Cardiac atrium fibroblast (primary cell): Measurements from ENCODE around the gene SLC6A9. TPM values are rescaled to one million over a fixed set of nuclear protein-coding genes. Genes with fewer than 3 reads are reported as not detected.

Experiments
- total RNA-seq: library from RNA; depleted of rRNA; stranded (reverse); fragments of >200 nt; gene quantifications from 2 replicates; pipeline ENCODE4 v1.2.3, GENCODE V29; 2015

SLC6A9 gene
- 9.0 and 21.7 TPM in 2 replicates for total RNA-seq

GRCh38 chr1:44031252-44032169, at the start of gene SLC6A9:
SLC6A9 (minus strand) TSS chr1:44031462; CDS start chr1:44024277, 7,185 bp downstream.

GRCh38 chr1:43991476-43992231, 39.6 kb downstream of the SLC6A9 start, which contains the start of gene CCDC24:
CCDC24 (plus strand) TSS chr1:43991599; CDS start chr1:43991879, 280 bp downstream.

GRCh38 chr1:43978551-43979260, 52.6 kb downstream of the SLC6A9 start, which contains the start of gene B4GALT2:
B4GALT2 (plus strand) TSS chr1:43979210; CDS start chr1:43981161, 1,951 bp downstream.

GRCh38 chr1:43974443-43975248, 56.6 kb downstream of the SLC6A9 start, which contains the start of gene ATP6V0B:
ATP6V0B (plus strand) TSS chr1:43974960; CDS start chr1:43975041, 81 bp downstream.

GRCh38 chr1:43969746-43970466, 61.4 kb downstream of the SLC6A9 start, which contains the start of gene DPH2:
DPH2 (plus strand) TSS chr1:43970010; CDS start chr1:43970176, 166 bp downstream.

Other genes with a start within 250 kb of the SLC6A9 start
- not detected in 2 replicates for gene ARTN, start 97.7 kb downstream of the SLC6A9 start, total RNA-seq
- gene IPO13, start 84.5 kb downstream of the SLC6A9 start, total RNA-seq: 18.8 and 29.3 TPM in 2 replicates
- 17.5 and 24.0 TPM in 2 replicates for gene DPH2, start 61.5 kb downstream of the SLC6A9 start, total RNA-seq
- 103 and 155 TPM in 2 replicates for gene ATP6V0B, start 56.5 kb downstream of the SLC6A9 start, total RNA-seq
- 89.4 and 127 TPM in 2 replicates for gene B4GALT2, start 52.3 kb downstream of the SLC6A9 start, total RNA-seq
- 2.5 and 3.9 TPM in 2 replicates for gene CCDC24, start 39.9 kb downstream of the SLC6A9 start, total RNA-seq
- under 0.01 and 0.16 TPM in 2 replicates for gene KLF17, start 87.4 kb upstream of the SLC6A9 start, total RNA-seq
- gene KLF18, start 110.2 kb upstream of the SLC6A9 start, total RNA-seq: not detected in 2 replicates
- 19.1 and 36.3 TPM in 2 replicates for gene DMAP1, start 182.0 kb upstream of the SLC6A9 start, total RNA-seq